Fibroblast of skin of back (primary cell): ENCODE results near the gene FBXL14. TPM values are rescaled to one million over a fixed set of nuclear protein-coding genes. Genes with fewer than 3 reads are reported as not detected.

Experiments used
- DNase-seq: peaks from one replicate; pipeline ENCODE4 v3.0.0-alpha.2; 2013
- polyA plus RNA-seq, 2 experiments: library from polyadenylated mRNA; unstranded; fragments of 120-200 nt; gene quantifications; one replicate each; pipeline ENCODE4 v1.2.1, GENCODE V29; 2013; ENCODE audit not compliant: insufficient read length in 2 of 2

Gene FBXL14
- 5.2 TPM for polyA plus RNA-seq (2013, experiment 1 of 2; ENCODE audit: insufficient read length)
- 3.6 TPM for polyA plus RNA-seq (2013, experiment 2 of 2; ENCODE audit: insufficient read length)

- peak; percentile 86 for DNase-seq
These were observed at the start of gene FBXL14 for GRCh38 chr12:1594261-1595025. FBXL14 (minus strand) TSS chr12:1594581; CDS start chr12:1594066, 515 bp downstream.

DNA sequence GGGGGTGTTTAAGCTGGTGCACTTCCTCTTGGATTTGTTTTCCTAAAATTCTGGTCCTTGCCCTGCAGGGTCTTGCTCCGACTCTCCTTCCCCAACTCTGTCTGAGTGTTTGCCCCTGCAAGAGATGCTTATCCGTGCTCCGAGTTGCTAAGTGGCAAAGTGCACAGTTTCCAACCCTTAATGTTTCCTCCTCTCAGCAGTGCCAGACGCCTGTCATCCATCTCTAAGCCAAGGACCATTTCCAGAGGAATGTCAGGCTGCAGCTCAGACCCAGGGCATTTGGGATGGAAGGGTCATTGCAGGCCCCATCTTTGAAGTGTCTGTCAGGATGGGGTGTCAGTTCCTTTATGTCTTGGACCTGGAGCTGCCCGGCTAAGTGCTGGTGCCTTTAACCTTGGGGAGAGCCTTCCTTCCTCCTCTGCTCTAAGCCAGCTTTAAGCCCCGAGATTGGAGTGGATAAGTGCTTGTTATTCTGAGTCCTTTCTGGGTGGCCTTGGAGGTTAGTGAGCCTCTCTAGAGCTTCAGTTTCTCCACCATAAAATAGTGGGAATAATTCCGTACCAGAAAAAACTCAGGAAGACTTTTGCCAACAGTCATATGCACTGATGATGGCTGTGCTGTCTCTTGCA is 49.6 kb upstream of the FBXL14 start:
- no peak for DNase-seq

- DNase-seq = no peak
These were observed 48.7 kb upstream of the FBXL14 start for GRCh38 chr12:1643043-1643442.

DNA sequence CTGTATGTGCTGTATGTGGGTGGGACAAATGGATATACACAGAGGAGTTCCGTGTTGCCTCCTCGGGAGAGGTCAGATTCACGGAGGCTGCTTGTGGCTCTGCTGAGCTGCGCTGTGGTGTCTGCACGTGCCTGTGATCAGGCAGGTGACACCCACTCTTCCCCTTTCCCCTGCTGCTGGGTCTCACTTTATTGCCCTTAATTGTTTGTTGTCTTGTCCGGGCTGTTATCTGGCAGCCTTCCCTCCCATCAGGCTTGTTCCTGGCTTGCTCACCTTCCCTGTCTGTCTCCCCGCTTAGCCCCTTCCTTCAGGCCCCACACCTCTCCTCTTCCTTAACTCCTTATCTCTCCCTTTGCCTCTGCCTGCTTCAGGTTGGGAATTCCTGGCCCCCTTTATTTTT is 48.1 kb upstream of the FBXL14 start:
- no peak for DNase-seq

DNA sequence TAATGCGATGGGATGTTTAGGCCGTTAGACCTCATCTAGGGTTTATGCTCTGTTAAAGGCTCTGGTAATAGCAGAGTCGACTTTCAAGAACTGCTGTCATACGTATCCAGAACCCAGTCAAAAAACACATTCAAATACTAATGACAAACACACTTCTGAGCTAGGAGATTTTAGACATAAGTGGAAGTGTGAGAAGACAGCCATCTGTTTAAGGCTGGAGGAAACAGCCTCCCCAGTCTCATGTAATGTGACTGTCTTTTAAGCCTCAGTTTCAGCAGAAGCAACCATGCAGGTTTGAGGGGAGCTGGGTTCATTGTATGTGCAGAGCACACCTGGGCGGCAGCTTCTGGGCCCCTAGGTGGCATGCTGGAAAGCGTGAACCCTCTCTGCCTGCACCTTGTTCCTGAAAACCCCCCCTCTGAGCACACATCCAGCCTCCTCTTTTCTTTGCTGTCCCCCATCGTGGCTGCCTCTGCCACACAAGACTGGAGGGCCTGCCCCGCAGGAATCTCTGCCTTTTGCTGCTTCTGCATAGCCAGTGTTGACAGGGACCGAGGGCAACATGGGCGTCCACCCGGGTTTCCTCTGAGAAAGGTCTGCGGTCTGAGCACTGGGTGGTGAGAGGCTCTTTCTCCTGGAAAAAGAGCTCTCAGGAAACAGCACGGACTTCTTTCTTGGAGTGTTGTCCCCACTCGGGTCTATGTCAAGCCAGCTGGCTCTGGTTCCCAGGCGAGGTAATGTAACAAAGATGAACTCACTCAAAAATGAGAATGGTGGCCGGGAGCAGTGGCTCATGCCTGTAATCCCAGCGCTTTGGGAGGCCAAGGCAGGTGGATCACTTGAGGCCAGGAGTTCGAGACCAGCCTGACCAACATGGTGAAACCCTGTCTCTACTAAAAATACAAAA is 46.2 kb upstream of the FBXL14 start:
- DNase-seq = no peak

GRCh38 chr12:1639538-1639937 is 45.2 kb upstream of the FBXL14 start:
- no peak for DNase-seq

DNA sequence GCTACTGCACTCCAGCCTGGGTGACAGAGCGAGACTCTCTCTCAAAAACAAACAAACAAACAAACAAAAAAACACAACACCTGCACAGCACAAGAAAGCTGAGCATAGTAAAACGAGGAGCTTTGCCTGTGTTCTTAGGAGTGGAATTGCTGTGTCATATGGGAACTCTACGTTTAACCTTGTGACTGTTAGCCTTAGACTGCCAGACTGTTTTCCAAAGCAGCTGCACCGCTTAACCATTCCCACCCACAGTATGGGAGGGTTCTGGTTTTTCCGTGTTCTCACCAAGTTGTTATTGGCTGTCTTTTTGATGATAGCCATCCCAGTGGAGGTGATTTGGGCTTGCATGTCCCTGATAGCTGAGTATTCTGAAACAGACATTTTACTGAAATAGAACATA is 43.8 kb upstream of the FBXL14 start:
- no peak for DNase-seq

- DNase-seq = no peak
These were observed 41.1 kb upstream of the FBXL14 start for GRCh38 chr12:1635301-1636095.

DNA sequence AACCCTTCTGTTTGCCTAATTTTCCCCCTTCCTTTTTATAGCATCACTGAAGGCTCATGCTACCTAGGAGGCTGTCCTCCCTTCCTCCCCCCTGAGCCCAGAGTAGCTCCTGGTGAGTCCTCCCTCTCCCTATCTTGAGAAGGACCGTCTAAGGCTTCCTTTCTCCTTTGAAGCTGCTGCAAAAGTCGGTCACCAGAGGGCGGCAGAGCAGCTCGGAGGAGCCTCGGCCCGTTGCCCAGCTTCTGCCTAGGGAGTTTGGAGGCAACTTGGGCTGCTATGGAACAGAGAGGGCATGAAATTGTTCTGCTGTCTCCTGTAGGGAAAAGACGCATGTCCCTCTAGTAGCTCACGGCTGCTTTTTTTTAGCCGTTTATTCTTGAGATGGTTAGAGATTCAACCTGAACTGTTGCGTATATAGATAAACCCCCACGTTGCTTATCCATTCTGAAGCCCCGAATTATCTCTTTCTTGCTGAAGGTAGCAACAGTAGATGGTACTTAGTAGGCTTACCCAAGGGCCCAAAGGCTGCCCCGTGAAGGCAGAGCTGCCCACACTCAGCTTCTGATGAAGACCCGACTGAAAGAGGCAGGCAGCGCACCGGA is 40.3 kb upstream of the FBXL14 start:
- peak; percentile 67 for DNase-seq

GRCh38 chr12:1634149-1634548 is 39.8 kb upstream of the FBXL14 start:
- no peak for DNase-seq

DNA sequence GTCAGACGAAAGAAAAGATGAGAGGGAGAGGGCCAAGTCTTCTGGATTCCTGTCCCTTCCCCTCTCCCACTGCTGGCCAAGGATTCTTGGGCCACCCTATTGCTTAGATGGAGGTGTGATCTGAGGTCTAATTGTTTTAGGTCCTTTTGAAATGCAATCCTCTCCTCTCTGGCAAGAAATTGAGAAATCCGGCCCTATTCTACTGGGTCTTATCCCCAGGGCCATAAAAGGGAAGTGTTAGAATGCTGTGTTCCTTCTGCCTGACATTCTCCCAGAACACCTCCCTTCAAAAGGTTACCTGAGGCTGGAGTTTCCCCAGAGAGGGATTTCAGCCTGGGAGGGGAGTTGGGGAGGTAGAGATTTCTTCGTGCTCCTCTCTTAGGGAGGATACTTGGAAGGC is 39.1 kb upstream of the FBXL14 start:
- DNase-seq = no peak

- no peak for DNase-seq
These were observed 38.3 kb upstream of the FBXL14 start for GRCh38 chr12:1632702-1633101.

GRCh38 chr12:1630827-1631591 is 36.6 kb upstream of the FBXL14 start:
- peak; percentile 70 for DNase-seq

DNA sequence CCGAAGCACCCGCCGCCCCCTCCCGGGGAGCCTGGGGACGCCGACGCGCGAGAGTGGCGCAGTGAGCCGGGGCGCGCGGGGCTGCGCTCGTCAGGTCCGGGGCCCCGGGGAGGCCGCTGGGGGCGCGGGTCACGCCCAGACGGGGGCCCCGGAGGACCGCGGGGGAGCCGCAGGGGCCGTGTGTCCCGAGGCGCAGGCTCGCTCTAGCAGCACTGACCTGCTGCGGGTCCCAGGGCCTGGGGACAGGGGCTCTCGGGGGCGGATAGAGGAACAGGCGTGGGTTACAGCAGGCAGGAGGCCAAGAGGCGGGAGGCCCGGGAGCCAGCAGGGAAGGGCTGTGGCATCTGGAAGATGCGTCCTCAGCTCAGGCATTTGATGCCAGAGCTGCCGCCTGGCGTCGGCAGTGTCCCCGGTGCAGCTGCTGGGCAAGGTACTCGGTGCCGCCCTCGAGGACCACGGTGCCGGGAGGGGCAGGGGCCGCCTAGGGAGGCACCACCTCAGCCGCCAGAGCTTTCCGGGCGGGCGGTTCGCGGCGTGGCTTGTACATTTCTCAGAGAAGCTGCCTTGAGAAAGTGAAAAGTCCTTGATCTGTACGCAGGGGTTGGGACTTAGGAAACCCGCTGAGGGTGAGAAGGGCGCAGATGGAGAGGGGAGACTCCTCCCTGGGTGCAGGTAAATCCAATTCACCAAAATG is 35.9 kb upstream of the FBXL14 start:
- peak; percentile 63 for DNase-seq

GRCh38 chr12:1629338-1630132 is 35.2 kb upstream of the FBXL14 start:
- DNase-seq = no peak

DNA sequence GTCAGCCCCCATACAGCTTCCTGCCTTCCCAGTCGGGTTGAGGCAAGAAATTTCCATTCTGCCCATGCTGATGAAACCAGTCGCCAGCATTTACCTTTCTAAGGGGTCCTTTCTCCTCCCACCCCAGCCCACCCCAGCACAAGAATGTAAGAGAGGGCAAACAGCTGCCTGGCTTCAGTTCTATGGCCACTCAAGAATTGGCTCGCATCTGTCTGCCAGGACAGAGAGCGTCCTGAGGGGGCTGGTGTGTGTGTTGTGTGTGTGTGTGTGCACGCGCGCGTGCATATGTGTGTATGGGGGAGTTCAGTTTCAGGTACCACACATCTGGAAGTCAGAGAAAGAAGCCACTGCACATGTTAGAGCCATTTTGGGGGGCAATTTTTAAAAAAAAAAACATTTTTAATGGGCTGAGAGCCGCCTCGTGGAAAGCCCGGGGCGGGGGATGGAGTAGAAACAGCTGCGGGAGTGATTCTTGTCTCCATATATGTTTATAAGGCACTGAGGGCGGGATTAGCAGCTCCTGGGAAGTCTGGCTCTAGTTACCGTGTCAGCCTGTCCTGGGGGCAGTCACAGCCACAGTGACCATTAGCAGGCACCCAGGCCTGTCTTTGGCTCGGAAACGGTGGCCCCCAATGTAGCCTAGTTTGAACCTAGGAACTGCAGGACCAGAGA is 34.4 kb upstream of the FBXL14 start, which contains the start of gene WNT5B:
TSS of gene WNT5B (plus strand) at position 566 of the 672 bp plus-strand sequence. CDS start 2,124 bp downstream, outside the sequence.
- no peak for DNase-seq

- no peak for DNase-seq
These were observed 28.0 kb upstream of the FBXL14 start for GRCh38 chr12:1622406-1622805.

GRCh38 chr12:1620092-1620491 is 25.7 kb upstream of the FBXL14 start:
- DNase-seq = no peak

DNA sequence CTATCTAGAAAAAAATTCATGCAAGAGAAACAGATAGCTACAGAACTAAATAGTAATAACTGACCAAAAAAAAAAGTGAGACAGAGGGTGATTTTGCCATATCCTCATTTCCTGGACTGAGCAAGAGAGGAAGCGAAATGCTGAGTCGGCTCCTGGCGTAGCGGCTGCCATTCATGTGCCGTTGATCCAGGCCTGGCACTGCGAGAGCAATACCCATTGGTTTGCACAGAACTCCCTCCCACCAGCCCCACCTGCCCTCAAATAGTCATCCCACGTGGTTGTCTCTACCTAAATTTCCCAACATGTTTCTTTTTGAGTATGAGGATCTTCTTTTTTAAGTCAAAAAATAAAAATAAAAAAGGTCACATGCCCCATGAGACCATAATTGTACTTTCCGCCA is 25.2 kb upstream of the FBXL14 start:
- DNase-seq = no peak
